CD14-positive monocyte (primary cell): ENCODE measurements around the gene TYW1. TPM values are rescaled to one million over a fixed set of nuclear protein-coding genes. Genes with fewer than 3 reads are reported as not detected.

Source experiments
- DNase-seq, 3 donors: peaks; one replicate each; pipeline ENCODE4 v3.0.0-alpha.2; 2011 to 2022
- H2AFZ ChIP-seq: 2 replicates; pipeline ENCODE4 v1.6.0; 2012; ENCODE audit warnings: mild to moderate bottlenecking, low read depth, low read length, inconsistent platforms; ENCODE audit not compliant: insufficient read depth, poor library complexity, severe bottlenecking
- H3K27ac ChIP-seq, 2 donors: 1 replicate in 1 of 2; 2 replicates in 1 of 2; pipeline ENCODE4 v1.5.1; 2012 to 2013; ENCODE audit warnings: low read length in 2 of 2, control low read depth in 1 of 2, inconsistent platforms in 1 of 2, low read depth in 1 of 2, mild to moderate bottlenecking in 1 of 2
- H3K27me3 ChIP-seq, 2 donors: one replicate each; pipeline versions ENCODE4 v1.6.0 to v1.6.1; 2011 to 2013; ENCODE audit warnings: low read length in 2 of 2; ENCODE audit not compliant: control insufficient read depth in 2 of 2, insufficient read depth in 2 of 2
- H3K36me3 ChIP-seq, 2 donors: replicated peaks in 1 of 2; 1 replicate in 1 of 2; 2 replicates in 1 of 2; pipeline versions ENCODE4 v1.5.1 to v1.6.1; 2012 to 2013; ENCODE audit warnings: low read length in 2 of 2, control low read depth in 1 of 2, inconsistent platforms in 1 of 2, mild to moderate bottlenecking in 1 of 2; ENCODE audit not compliant: insufficient read depth in 2 of 2, control insufficient read depth in 1 of 2
- H3K4me1 ChIP-seq, 2 donors: 1 replicate in 1 of 2; 2 replicates in 1 of 2; pipeline versions ENCODE4 v1.5.1 to v1.6.1; 2012 to 2013; ENCODE audit warnings: low read length in 2 of 2, control low read depth in 1 of 2, inconsistent platforms in 1 of 2, mild to moderate bottlenecking in 1 of 2, moderate library complexity in 1 of 2; ENCODE audit not compliant: insufficient read depth in 2 of 2, control insufficient read depth in 1 of 2
- H3K4me2 ChIP-seq: replicated peaks from 2 replicates; pipeline ENCODE3; 2012; ENCODE audit warnings: low read length, moderate library complexity, mild to moderate bottlenecking; ENCODE audit not compliant: poor library complexity, severe bottlenecking; ENCODE audit errors: extremely low read depth
- H3K4me3 ChIP-seq, 3 experiments: fragments of 200-600 bp in 1 of 3; sonication (generic) in 1 of 3; replicated peaks in 1 of 3; 1 replicate in 2 of 3; 2 replicates in 1 of 3; pipeline ENCODE4 v1.5.1; 2011 to 2013; ENCODE audit warnings: low read length in 3 of 3, mild to moderate bottlenecking in 3 of 3, control low read depth in 2 of 3, low read depth in 2 of 3, inconsistent platforms in 1 of 3, moderate library complexity in 1 of 3
- H3K79me2 ChIP-seq: 2 replicates; pipeline ENCODE4 v1.6.0; 2012; ENCODE audit warnings: mild to moderate bottlenecking, control low read depth, inconsistent platforms, low read length, moderate library complexity; ENCODE audit not compliant: insufficient read depth
- H3K9ac ChIP-seq: 2 replicates; pipeline ENCODE4 v1.6.0; 2017; ENCODE audit warnings: low read length, mild to moderate bottlenecking; ENCODE audit not compliant: insufficient read depth, poor library complexity, severe bottlenecking
- H3K9me3 ChIP-seq, 2 donors: replicated peaks in 1 of 2; 1 replicate in 1 of 2; 2 replicates in 1 of 2; pipeline versions ENCODE4 v1.5.1 to v1.6.1; 2012 to 2013; ENCODE audit warnings: low read length in 2 of 2, control low read depth in 1 of 2; ENCODE audit not compliant: control insufficient read depth in 1 of 2, insufficient read depth in 1 of 2
- H4K20me1 ChIP-seq: 2 replicates; pipeline ENCODE4 v1.6.0; 2012; ENCODE audit warnings: mild to moderate bottlenecking, low read length, control low read depth, moderate library complexity; ENCODE audit not compliant: insufficient read depth
- H3K27ac Mint-ChIP-seq, 7 donors: one replicate each; pipeline ENCODE4 v1.8.0; 2020; ENCODE audit warnings: mild to moderate bottlenecking in 7 of 7, mixed read lengths in 7 of 7, moderate library complexity in 6 of 7, inconsistent platforms in 2 of 7
- H3K27me3 Mint-ChIP-seq, 3 donors: one replicate each; pipeline ENCODE4 v1.8.0; 2021 to 2022; ENCODE audit warnings: low read depth in 3 of 3, mild to moderate bottlenecking in 3 of 3, mixed read lengths in 3 of 3, moderate library complexity in 3 of 3, inconsistent platforms in 1 of 3
- H3K36me3 Mint-ChIP-seq, 2 donors: one replicate each; pipeline ENCODE4 v1.8.0; 2020; ENCODE audit warnings: mixed read lengths in 2 of 2, inconsistent platforms in 1 of 2, mild to moderate bottlenecking in 1 of 2
- H3K4me1 Mint-ChIP-seq: one replicate; pipeline ENCODE4 v1.8.0; 2020; ENCODE audit warnings: mild to moderate bottlenecking, mixed read lengths
- H3K4me3 Mint-ChIP-seq, 2 donors: one replicate each; pipeline ENCODE4 v1.8.0; 2020; ENCODE audit warnings: mild to moderate bottlenecking in 2 of 2, mixed read lengths in 2 of 2, moderate library complexity in 1 of 2
- H3K9me3 Mint-ChIP-seq, 7 donors: one replicate each; pipeline ENCODE4 v1.8.0; 2020 to 2022; ENCODE audit warnings: mixed read lengths in 7 of 7, mild to moderate bottlenecking in 6 of 7, moderate library complexity in 6 of 7, inconsistent platforms in 2 of 7
- WGBS: methylation state at CpG from one replicate; pipeline ENCODE4 v1.1.5; 2013; ENCODE audit warnings: missing lambda C conversion rate; ENCODE audit not compliant: insufficient coverage; 5-methylcytosine and 5-hydroxymethylcytosine counted together
- intact Hi-C, 2 donors: fragments of 100-400 bp; cut with micrococcal nuclease; formaldehyde crosslinking; loops; one replicate each; pipeline versions ENCODE4 v1.15.0 to v1.15.1; 2023
- polyA plus RNA-seq, 3 donors: library from polyadenylated mRNA; depleted of rRNA in 1 of 3; unstranded in 2 of 3; stranded (reverse) in 1 of 3; fragments of 300-500 nt in 2 of 3; fragments of >200 nt in 1 of 3; fragmentation: Illumina TruSeq in 2 of 3; gene quantifications; 1 replicate in 2 of 3; 2 replicates in 1 of 3; pipeline ENCODE4 v1.2.3, GENCODE V29; 2012 to 2021
- TF ChIP-seq, protein P1 (sequence below): fragments of 200-600 bp; IDR thresholded peaks from one replicate; pipeline ENCODE4 v1.8.0; 2022; ENCODE audit warnings: antibody characterized with exemption, mild to moderate bottlenecking

TYW1 gene
- polyA plus RNA-seq, 3 donors, result 6.3 to 9.0 (median 7.2) TPM

GRCh38 chr7:66960192-66960591 is 36.4 kb upstream of the TYW1 start:
- Mint-ChIP-seq H3K27ac (peak overlapping the region in 4 of 7 donors; percentile 25 to 87 (median 33)), H3K4me1 (no peaks in the 10 kb centered on the region), H3K9me3 (peaks cover 0 to 6% (median 0%) of the 10 kb centered on the region in 7 donors), H3K27me3 (peaks cover 0 to 2% (median 0%) of the 10 kb centered on the region in 3 donors), H3K36me3 (peaks cover 45 to 57% of the 10 kb centered on the region in 2 donors), H3K4me3 (no peak overlapping the region)
- Histone ChIP-seq H4K20me1 (no peaks in the 10 kb centered on the region), H3K9ac (no peak overlapping the region), H3K27me3 (no peaks in the 10 kb centered on the region), H3K4me2 (no peak overlapping the region), H3K4me3 (no peak overlapping the region), H3K9me3 (no peaks in the 10 kb centered on the region), H2AFZ (no peak overlapping the region), H3K4me1 (no peaks in the 10 kb centered on the region), H3K36me3 (peaks cover 45 to 52% of the 10 kb centered on the region in 2 donors), H3K79me2 (no peaks in the 10 kb centered on the region), H3K27ac (no peak overlapping the region)
- 100% methylated on average over 3 of the region's 4 CpGs for WGBS
- DNase-seq, result no peak
- intact Hi-C loops, result no loop called here
- TF ChIP-seq, protein P1, sequence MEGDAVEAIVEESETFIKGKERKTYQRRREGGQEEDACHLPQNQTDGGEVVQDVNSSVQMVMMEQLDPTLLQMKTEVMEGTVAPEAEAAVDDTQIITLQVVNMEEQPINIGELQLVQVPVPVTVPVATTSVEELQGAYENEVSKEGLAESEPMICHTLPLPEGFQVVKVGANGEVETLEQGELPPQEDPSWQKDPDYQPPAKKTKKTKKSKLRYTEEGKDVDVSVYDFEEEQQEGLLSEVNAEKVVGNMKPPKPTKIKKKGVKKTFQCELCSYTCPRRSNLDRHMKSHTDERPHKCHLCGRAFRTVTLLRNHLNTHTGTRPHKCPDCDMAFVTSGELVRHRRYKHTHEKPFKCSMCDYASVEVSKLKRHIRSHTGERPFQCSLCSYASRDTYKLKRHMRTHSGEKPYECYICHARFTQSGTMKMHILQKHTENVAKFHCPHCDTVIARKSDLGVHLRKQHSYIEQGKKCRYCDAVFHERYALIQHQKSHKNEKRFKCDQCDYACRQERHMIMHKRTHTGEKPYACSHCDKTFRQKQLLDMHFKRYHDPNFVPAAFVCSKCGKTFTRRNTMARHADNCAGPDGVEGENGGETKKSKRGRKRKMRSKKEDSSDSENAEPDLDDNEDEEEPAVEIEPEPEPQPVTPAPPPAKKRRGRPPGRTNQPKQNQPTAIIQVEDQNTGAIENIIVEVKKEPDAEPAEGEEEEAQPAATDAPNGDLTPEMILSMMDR, result no peak

GRCh38 chr7:66961096-66961495 is 35.5 kb upstream of the TYW1 start:
- Histone ChIP-seq H3K27me3 (no peaks in the 10 kb centered on the region), H3K4me2 (no peak overlapping the region), H4K20me1 (no peaks in the 10 kb centered on the region), H3K79me2 (no peaks in the 10 kb centered on the region), H2AFZ (no peak overlapping the region), H3K4me1 (no peaks in the 10 kb centered on the region), H3K9ac (no peak overlapping the region), H3K27ac (no peak overlapping the region), H3K36me3 (peaks cover 36 to 43% of the 10 kb centered on the region in 2 donors), H3K9me3 (no peaks in the 10 kb centered on the region), H3K4me3 (no peak overlapping the region)
- H3K4me3 Mint-ChIP-seq, result no peak overlapping the region
- peaks cover 0 to 6% (median 0%) of the 10 kb centered on the region in 7 donors for H3K9me3 Mint-ChIP-seq
- DNase-seq, result no peak
- intact Hi-C loops, result no loop called here
- no peaks in the 10 kb centered on the region for H3K4me1 Mint-ChIP-seq
- WGBS, result 100% methylated on average over 5 of the region's 5 CpGs
- peaks cover 0 to 2% (median 2%) of the 10 kb centered on the region in 3 donors for H3K27me3 Mint-ChIP-seq
- peaks cover 37 to 48% of the 10 kb centered on the region in 2 donors for H3K36me3 Mint-ChIP-seq
- TF ChIP-seq, protein P1, result no peak
- no peak overlapping the region for H3K27ac Mint-ChIP-seq
